ENCODE results near the gene TNFRSF19. TPM values are rescaled to one million over a fixed set of nuclear protein-coding genes. Genes with fewer than 3 reads are reported as not detected.

The TNFRSF19 gene
- total and polyA plus RNA-seq, 2 of the 13 experiments (the other 11 are each of a cell fraction or from before 2014, with no cell fraction given): 75.3 to 77.7 TPM

DNA sequence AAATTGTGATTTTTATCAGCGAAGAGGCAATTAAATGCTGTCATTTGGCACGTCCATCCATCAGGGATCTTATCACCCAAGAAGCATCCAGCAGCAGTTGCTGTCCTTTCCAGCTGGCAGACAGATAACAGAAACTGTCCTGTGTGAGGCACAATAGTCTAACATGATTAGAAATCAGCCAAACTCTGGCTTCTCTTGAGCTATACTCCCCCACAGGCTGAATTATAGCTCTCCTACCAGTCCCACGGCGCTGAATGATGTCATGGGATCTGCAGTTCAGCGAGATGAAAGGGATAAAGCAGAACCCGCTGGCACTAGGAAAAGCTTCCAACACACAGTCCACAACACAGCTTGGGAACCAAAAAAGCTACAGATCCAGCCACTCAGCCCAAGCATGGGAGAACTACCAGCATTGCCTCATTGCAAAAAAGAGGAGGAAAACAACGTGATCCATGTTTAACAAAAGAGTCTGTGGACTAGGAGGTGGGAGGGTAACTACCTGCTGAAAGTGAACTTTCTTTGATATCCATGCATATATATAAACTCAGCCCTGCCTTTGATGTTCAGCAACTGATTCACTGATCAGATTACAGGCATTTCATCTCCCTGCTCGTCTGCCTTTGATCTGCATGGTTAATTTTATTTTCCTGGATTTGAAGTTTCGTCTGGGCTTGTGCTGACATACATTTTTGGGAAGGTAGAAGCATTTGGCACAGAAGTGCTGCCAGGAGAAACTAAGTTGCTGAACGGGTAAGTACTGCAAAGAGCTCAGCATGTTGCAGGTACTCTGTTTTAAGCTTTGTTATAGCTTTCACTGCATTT lies at the start of gene TNFRSF19 (continued):
- TF ChIP-seq, protein P1, sequence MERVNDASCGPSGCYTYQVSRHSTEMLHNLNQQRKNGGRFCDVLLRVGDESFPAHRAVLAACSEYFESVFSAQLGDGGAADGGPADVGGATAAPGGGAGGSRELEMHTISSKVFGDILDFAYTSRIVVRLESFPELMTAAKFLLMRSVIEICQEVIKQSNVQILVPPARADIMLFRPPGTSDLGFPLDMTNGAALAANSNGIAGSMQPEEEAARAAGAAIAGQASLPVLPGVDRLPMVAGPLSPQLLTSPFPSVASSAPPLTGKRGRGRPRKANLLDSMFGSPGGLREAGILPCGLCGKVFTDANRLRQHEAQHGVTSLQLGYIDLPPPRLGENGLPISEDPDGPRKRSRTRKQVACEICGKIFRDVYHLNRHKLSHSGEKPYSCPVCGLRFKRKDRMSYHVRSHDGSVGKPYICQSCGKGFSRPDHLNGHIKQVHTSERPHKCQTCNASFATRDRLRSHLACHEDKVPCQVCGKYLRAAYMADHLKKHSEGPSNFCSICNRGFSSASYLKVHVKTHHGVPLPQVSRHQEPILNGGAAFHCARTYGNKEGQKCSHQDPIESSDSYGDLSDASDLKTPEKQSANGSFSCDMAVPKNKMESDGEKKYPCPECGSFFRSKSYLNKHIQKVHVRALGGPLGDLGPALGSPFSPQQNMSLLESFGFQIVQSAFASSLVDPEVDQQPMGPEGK (CRISPR knock-in tag; IDR thresholded peaks at IDR 0.05): no peak; the same call in 1 of the 2 replicates
- TF ChIP-seq NR2F6 (IDR thresholded peaks at IDR 0.05): peak; percentile 57; the same call in 1 of the 2 replicates
- peak; percentile 60 for TF ChIP-seq NR2F6 (CRISPR knock-in tag; IDR thresholded peaks at IDR 0.05)
- no peak for TF ChIP-seq FOXA1 (IDR thresholded peaks at IDR 0.05)
- peak; percentile 65 for TF ChIP-seq FOXA1 (CRISPR knock-in tag; IDR thresholded peaks at IDR 0.05)
- TF ChIP-seq ZKSCAN1 (IDR thresholded peaks at IDR 0.05; ENCODE audit: low read length): no peak
- no peak for TF ChIP-seq ZBTB7B (CRISPR knock-in tag; IDR thresholded peaks at IDR 0.05)
- TF ChIP-seq, protein P2, sequence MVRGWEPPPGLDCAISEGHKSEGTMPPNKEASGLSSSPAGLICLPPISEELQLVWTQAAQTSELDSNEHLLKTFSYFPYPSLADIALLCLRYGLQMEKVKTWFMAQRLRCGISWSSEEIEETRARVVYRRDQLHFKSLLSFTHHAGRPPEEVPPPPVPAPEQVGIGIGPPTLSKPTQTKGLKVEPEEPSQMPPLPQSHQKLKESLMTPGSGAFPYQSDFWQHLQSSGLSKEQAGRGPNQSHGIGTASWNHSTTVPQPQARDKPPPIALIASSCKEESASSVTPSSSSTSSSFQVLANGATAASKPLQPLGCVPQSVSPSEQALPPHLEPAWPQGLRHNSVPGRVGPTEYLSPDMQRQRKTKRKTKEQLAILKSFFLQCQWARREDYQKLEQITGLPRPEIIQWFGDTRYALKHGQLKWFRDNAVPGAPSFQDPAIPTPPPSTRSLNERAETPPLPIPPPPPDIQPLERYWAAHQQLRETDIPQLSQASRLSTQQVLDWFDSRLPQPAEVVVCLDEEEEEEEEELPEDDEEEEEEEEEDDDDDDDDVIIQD (CRISPR knock-in tag; IDR thresholded peaks at IDR 0.05; ENCODE audit: low read depth): peak; percentile 26; the same call in 1 of the 2 replicates
- TF ChIP-seq POLR2AphosphoS5 (IDR thresholded peaks at IDR 0.05; ENCODE audit: low read depth, low read length): peak; percentile 43
- TF ChIP-seq, protein P3, sequence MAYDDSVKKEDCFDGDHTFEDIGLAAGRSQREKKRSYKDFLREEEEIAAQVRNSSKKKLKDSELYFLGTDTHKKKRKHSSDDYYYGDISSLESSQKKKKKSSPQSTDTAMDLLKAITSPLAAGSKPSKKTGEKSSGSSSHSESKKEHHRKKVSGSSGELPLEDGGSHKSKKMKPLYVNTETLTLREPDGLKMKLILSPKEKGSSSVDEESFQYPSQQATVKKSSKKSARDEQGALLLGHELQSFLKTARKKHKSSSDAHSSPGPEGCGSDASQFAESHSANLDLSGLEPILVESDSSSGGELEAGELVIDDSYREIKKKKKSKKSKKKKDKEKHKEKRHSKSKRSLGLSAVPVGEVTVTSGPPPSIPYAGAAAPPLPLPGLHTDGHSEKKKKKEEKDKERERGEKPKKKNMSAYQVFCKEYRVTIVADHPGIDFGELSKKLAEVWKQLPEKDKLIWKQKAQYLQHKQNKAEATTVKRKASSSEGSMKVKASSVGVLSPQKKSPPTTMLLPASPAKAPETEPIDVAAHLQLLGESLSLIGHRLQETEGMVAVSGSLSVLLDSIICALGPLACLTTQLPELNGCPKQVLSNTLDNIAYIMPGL (CRISPR knock-in tag; IDR thresholded peaks at IDR 0.05; ENCODE audit: borderline replicate concordance in 1 of 2, low read depth in 1 of 2): peak; percentile 19 to 66; a peak in 1 of 4 replicates
- no peak for TF ChIP-seq ZNF10 (CRISPR knock-in tag; IDR thresholded peaks at IDR 0.05; ENCODE audit: borderline replicate concordance, low read depth)
- no peak for TF ChIP-seq KDM6A (CRISPR knock-in tag; IDR thresholded peaks at IDR 0.05; ENCODE audit: low read depth)
- peak; percentile 80 for TF ChIP-seq HMG20B (CRISPR knock-in tag; conservative IDR thresholded peaks at IDR 0.05)
- TF ChIP-seq SOX13 (IDR thresholded peaks at IDR 0.05): peak; percentile 68
- peak in 1 of 2 experiments; percentile 92; a peak in 2 of 4 replicates for TF ChIP-seq SOX13 (CRISPR knock-in tag; conservative IDR thresholded peaks at IDR 0.05 in 1 of 2, IDR thresholded peaks at IDR 0.05 in 1 of 2)
- TF ChIP-seq ZSCAN21 (CRISPR knock-in tag; IDR thresholded peaks at IDR 0.05; ENCODE audit: borderline replicate concordance): peak; percentile 90
- no peak for TF ChIP-seq ZNF7 (CRISPR knock-in tag; IDR thresholded peaks at IDR 0.05)
- peak; percentile 24; the same call in 1 of the 2 replicates for TF ChIP-seq ZFX (CRISPR knock-in tag; IDR thresholded peaks at IDR 0.05; ENCODE audit: low read depth)
- TF ChIP-seq TCF7L2 (IDR thresholded peaks at IDR 0.05; ENCODE audit: low read depth, low read length): peak; percentile 93
- no peak; the same call in 1 of the 2 replicates for TF ChIP-seq SATB2 (CRISPR knock-in tag; IDR thresholded peaks at IDR 0.05)
- TF ChIP-seq, protein P4, sequence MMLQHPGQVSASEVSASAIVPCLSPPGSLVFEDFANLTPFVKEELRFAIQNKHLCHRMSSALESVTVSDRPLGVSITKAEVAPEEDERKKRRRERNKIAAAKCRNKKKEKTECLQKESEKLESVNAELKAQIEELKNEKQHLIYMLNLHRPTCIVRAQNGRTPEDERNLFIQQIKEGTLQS (CRISPR knock-in tag; IDR thresholded peaks at IDR 0.05): peak; percentile 65
- no peak for TF ChIP-seq HOXA5 (CRISPR knock-in tag; IDR thresholded peaks at IDR 0.05)
